Naive thymus-derived CD4-positive, alpha-beta T cell (primary cell): ENCODE results near the gene SPRY4. TPM values are rescaled to one million over a fixed set of nuclear protein-coding genes. Genes with fewer than 3 reads are reported as not detected.
"Not testable (repeated sequence)": the region's sequence is repeated elsewhere in the genome, so short reads cannot be mapped to it uniquely, and the experiment has no call there.

Source experiments
- ATAC-seq: fragments of 150-1000 bp; cut with Tn5 transposase; 2 replicates; pipeline ENCODE4 v1.10.0; 2021; ENCODE audit warnings: mild to moderate bottlenecking, moderate library complexity
- CTCF ChIA-PET: fragments of 350-600 bp; sonication (Branson Sonifier 250); formaldehyde crosslinking; loops from one replicate; lab custom pipeline; 2021; ENCODE audit warnings: antibody characterized with exemption; lab: Charles Lee
- POLR2A ChIA-PET: fragments of 350-600 bp; sonication (Branson Sonifier 250); formaldehyde crosslinking; loops from one replicate; lab custom pipeline; 2021; ENCODE audit warnings: antibody characterized with exemption, inconsistent platforms; lab: Charles Lee
- DNase-seq, 9 donors: peaks; one replicate each; pipeline versions ENCODE4 v3.0.0 to v3.0.0-alpha.2; 2020 to 2022; ENCODE audit warnings: mixed read lengths in 1 of 9
- H3K27ac ChIP-seq: one replicate; pipeline ENCODE4 v1.7.0; 2013; ENCODE audit warnings: mild to moderate bottlenecking, low read depth, low read length, moderate library complexity
- H3K27me3 ChIP-seq, 2 donors: one replicate each; pipeline ENCODE4 v1.7.0; 2013; ENCODE audit warnings: low read length in 2 of 2, mild to moderate bottlenecking in 2 of 2, moderate library complexity in 2 of 2; ENCODE audit not compliant: control insufficient read depth in 2 of 2, insufficient read depth in 2 of 2
- H3K36me3 ChIP-seq, 3 experiments: 1 replicate in 2 of 3; 2 replicates in 1 of 3; pipeline ENCODE4 v1.7.0; 2013; ENCODE audit warnings: low read length in 3 of 3, mild to moderate bottlenecking in 3 of 3, moderate library complexity in 1 of 3; ENCODE audit not compliant: insufficient read depth in 3 of 3, control insufficient read depth in 2 of 3
- H3K4me1 ChIP-seq, 2 donors: one replicate each; pipeline ENCODE4 v1.7.0; 2013; ENCODE audit warnings: low read length in 2 of 2, mild to moderate bottlenecking in 2 of 2, moderate library complexity in 1 of 2; ENCODE audit not compliant: control insufficient read depth in 2 of 2, insufficient read depth in 2 of 2
- H3K4me3 ChIP-seq: 2 replicates; pipeline ENCODE4 v1.7.0; 2013; ENCODE audit warnings: mild to moderate bottlenecking, low read length
- H3K9me3 ChIP-seq, 3 experiments: 1 replicate in 2 of 3; 2 replicates in 1 of 3; pipeline ENCODE4 v1.7.0; 2013; ENCODE audit warnings: low read length in 3 of 3; ENCODE audit not compliant: control insufficient read depth in 2 of 3
- H3K27ac Mint-ChIP-seq, 9 donors: one replicate each; pipeline ENCODE4 v1.8.0; 2020 to 2022; ENCODE audit warnings: mixed read lengths in 9 of 9, mild to moderate bottlenecking in 8 of 9, moderate library complexity in 5 of 9, inconsistent platforms in 2 of 9
- H3K27me3 Mint-ChIP-seq, 5 donors: one replicate each; pipeline ENCODE4 v1.8.0; 2021 to 2022; ENCODE audit warnings: mixed read lengths in 5 of 5, mild to moderate bottlenecking in 1 of 5
- H3K36me3 Mint-ChIP-seq, 5 donors: one replicate each; pipeline ENCODE4 v1.8.0; 2020 to 2022; ENCODE audit warnings: mixed read lengths in 5 of 5, mild to moderate bottlenecking in 3 of 5, inconsistent platforms in 1 of 5
- H3K4me1 Mint-ChIP-seq, 7 donors: one replicate each; pipeline ENCODE4 v1.8.0; 2020 to 2022; ENCODE audit warnings: mixed read lengths in 7 of 7, mild to moderate bottlenecking in 3 of 7, inconsistent platforms in 1 of 7
- H3K4me3 Mint-ChIP-seq, 10 donors: one replicate each; pipeline ENCODE4 v1.8.0; 2020 to 2022; ENCODE audit warnings: mild to moderate bottlenecking in 10 of 10, mixed read lengths in 10 of 10, moderate library complexity in 6 of 10, inconsistent platforms in 2 of 10
- H3K9me3 Mint-ChIP-seq, 11 donors: one replicate each; pipeline ENCODE4 v1.8.0; 2020 to 2022; ENCODE audit warnings: mixed read lengths in 11 of 11, mild to moderate bottlenecking in 4 of 11, inconsistent platforms in 1 of 11, moderate library complexity in 1 of 11
- intact Hi-C, 2 donors: fragments of 100-400 bp; cut with micrococcal nuclease; formaldehyde crosslinking; loops; one replicate each; pipeline ENCODE4 v1.15.1; 2023
- polyA plus RNA-seq, 2 donors: library from polyadenylated mRNA; unstranded; fragments of 300-500 nt; fragmentation: Illumina TruSeq; gene quantifications; one replicate each; pipeline ENCODE4 v1.2.3, GENCODE V29; 2021
- total RNA-seq, 6 experiments: library from RNA in 5 of 6; stranded (reverse) in 5 of 6; gene quantifications; 1 replicate in 5 of 6; 2 replicates in 1 of 6; pipeline ENCODE4 v1.2.3 and lab custom pipeline; 2021 to 2026

Gene SPRY4
- total and polyA plus RNA-seq, 7 experiments from 2014 or later = 0.08 to 0.34 (median 0.11) TPM; not detected in 4

DNA sequence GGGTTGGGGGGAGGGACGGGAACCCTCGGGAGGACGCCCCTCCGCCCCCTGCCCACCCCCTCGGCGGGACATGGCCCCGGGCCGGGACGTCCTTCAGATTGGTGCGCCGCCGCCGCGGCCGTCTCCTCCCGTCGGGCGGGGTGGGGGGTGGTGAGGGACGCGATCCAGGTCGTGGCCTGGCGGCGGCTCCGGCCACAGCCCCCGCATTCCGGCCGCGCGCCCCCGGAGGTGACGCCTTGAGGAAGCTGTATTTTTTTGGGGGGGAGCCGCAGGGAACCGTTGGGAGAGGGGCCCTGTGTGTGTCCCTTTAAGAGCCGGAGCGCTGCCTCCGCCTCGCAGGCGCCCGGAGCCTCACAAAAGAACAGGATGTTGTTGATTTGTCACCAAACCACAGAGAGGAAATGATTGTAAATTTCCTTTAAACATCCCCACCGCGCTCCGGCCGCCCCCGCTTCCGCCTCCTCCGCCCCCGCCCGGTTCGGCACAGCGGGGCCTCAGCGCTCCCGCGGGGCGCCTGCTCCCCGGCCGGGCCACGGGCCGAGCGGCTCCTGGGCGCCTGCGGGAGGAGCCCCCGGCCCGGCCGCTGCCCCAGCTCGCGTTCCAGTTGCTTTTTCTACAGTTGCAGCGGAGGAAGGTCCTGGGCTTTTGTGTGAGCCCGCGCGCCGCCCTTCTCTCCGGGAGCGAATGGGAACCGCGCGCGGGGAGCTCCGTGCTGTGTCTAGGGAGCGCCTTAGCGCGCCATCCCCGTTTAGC is 32.1 kb upstream of the SPRY4 start:
- Mint-ChIP-seq H3K36me3 (no peaks in the 10 kb centered on the region), H3K4me1 (peaks cover 24 to 64% (median 53%) of the 10 kb centered on the region in 7 donors), H3K9me3 (peaks cover 0 to 2% (median 0%) of the 10 kb centered on the region in 11 donors), H3K4me3 (peak overlapping the region; percentile 78 to 88 (median 86)), H3K27ac (peak overlapping the region; percentile 58 to 93 (median 86)), H3K27me3 (peaks cover 0 to 12% (median 0%) of the 10 kb centered on the region in 5 donors)
- Histone ChIP-seq H3K4me3 (peak overlapping the region; percentile 62), H3K27ac (peak overlapping the region; percentile 35), H3K36me3 (no peaks in the 10 kb centered on the region), H3K9me3 (no peaks in the 10 kb centered on the region), H3K4me1 (peaks cover 15 to 35% of the 10 kb centered on the region in 2 donors), H3K27me3 (no peaks in the 10 kb centered on the region)
- CTCF ChIA-PET = interaction anchor here (0.6 to 1.2 kb wide), 2 partner anchors 105 to 414 kb away, joined by 3 read pairs; no protein-coding TSS in a partner anchor
- DNase-seq (peak; percentile 69 to 96 (median 88)), ATAC-seq (peak; percentile 95)
- intact Hi-C loops = loop anchor here (1.0 to 10.0 kb wide), 22 partner anchors 16 to 1830 kb away; partner anchors contain the start of genes RNF14 (in 2 of the 2), SPRY4 (in 2 of the 2), DELE1 (in 1 of the 2) and KCTD16 (in 1 of the 2)
- POLR2A ChIA-PET = interaction anchor here (0.6 to 2.5 kb wide), 3 partner anchors 32 to 86 kb away, joined by 3 to 8 read pairs (median 6); partner anchors contain the start of gene SPRY4

- Histone ChIP-seq H3K27me3 (no peaks in the 10 kb centered on the region), H3K27ac (peak overlapping the region; percentile 34), H3K9me3 (no peaks in the 10 kb centered on the region), H3K4me3 (peak overlapping the region; percentile 62), H3K36me3 (no peaks in the 10 kb centered on the region), H3K4me1 (peaks cover 15 to 35% of the 10 kb centered on the region in 2 donors)
- peaks cover 0 to 12% (median 0%) of the 10 kb centered on the region in 5 donors for H3K27me3 Mint-ChIP-seq
- ATAC-seq = no peak
- DNase-seq = no peak
- H3K4me3 Mint-ChIP-seq = peak overlapping the region; percentile 74 to 88 (median 84)
- ChIA-PET POLR2A (interaction anchor here (0.7 to 2.5 kb wide), 3 partner anchors 31 to 1036 kb away, joined by 3 to 8 read pairs (median 3); partner anchors contain the start of genes SPRY4 and TAF7), CTCF (interaction anchor here (0.6 to 1.2 kb wide), 2 partner anchors 106 to 414 kb away, joined by 3 read pairs; no protein-coding TSS in a partner anchor)
- peaks cover 0 to 2% (median 0%) of the 10 kb centered on the region in 11 donors for H3K9me3 Mint-ChIP-seq
- peaks cover 24 to 64% (median 53%) of the 10 kb centered on the region in 7 donors for H3K4me1 Mint-ChIP-seq
- H3K27ac Mint-ChIP-seq = peak overlapping the region; percentile 61 to 92 (median 83)
- intact Hi-C loops = loop anchor here (2.0 to 10.0 kb wide), 16 partner anchors 16 to 1831 kb away; partner anchors contain the start of genes DELE1 (in 1 of the 2), KCTD16 (in 1 of the 2), NR3C1 (in 1 of the 2) and RNF14 (in 1 of the 2)
- no peaks in the 10 kb centered on the region for H3K36me3 Mint-ChIP-seq
These were observed 31.5 kb upstream of the SPRY4 start for GRCh38 chr5:142356349-142356715.

GRCh38 chr5:142353071-142353472 is 28.3 kb upstream of the SPRY4 start:
- Histone ChIP-seq H3K36me3 (no peaks in the 10 kb centered on the region), H3K27me3 (no peaks in the 10 kb centered on the region), H3K4me3 (no peak overlapping the region), H3K27ac (no peak overlapping the region), H3K4me1 (peaks cover 15 to 20% of the 10 kb centered on the region in 2 donors), H3K9me3 (no peaks in the 10 kb centered on the region)
- H3K4me1 Mint-ChIP-seq = peaks cover 7 to 33% (median 25%) of the 10 kb centered on the region in 7 donors
- H3K27me3 Mint-ChIP-seq = peaks cover 0 to 7% (median 0%) of the 10 kb centered on the region in 5 donors
- ChIA-PET CTCF (interaction anchor here (1.3 kb wide), 1 partner anchor 11 kb away, joined by 3 read pairs; no protein-coding TSS in a partner anchor), POLR2A (interaction anchor here (0.6 to 2.1 kb wide), 4 partner anchors 8 to 229 kb away, joined by 3 to 7 read pairs (median 4); no protein-coding TSS in a partner anchor)
- DNase-seq = no peak
- H3K36me3 Mint-ChIP-seq = no peaks in the 10 kb centered on the region
- ATAC-seq = no peak
- peaks cover 0 to 4% (median 0%) of the 10 kb centered on the region in 11 donors for H3K9me3 Mint-ChIP-seq
- intact Hi-C loops = loop anchor here in 1 of 2 donors (10.0 kb wide), 1 partner anchor 658 kb away; no protein-coding TSS in a partner anchor
- no peak overlapping the region for H3K4me3 Mint-ChIP-seq
- no peak overlapping the region for H3K27ac Mint-ChIP-seq

DNA sequence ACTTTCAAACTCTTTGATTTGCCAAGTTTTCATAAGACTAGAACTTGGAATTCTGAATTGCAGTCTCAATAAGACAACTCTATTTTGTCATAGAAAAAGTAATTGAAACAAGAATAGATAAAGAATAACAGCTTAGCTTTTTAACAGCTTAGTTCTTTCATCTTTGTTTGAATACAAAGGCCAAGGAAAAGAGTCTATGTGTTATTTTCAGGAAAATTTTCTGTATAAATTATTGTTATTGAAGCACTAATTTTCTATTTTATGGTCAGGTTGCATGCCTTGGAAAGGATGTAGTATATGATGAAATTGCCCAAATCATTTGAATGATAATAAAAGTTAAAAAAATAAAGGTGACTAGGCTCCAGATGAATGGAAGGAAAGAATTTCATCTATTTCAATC is 25.2 kb upstream of the SPRY4 start:
- Histone ChIP-seq H3K9me3 (peaks cover 0 to 12% (median 0%) of the 10 kb centered on the region in 3 experiments), H3K27ac (no peak overlapping the region), H3K27me3 (no peaks in the 10 kb centered on the region), H3K36me3 (no peaks in the 10 kb centered on the region), H3K4me1 (no peaks in the 10 kb centered on the region), H3K4me3 (no peak overlapping the region)
- DNase-seq (no peak), ATAC-seq (no peak)
- intact Hi-C loops = loop anchor here in 1 of 2 donors (10.0 kb wide), 1 partner anchor 655 kb away; no protein-coding TSS in a partner anchor
- peaks cover 0 to 23% (median 9%) of the 10 kb centered on the region in 11 donors for H3K9me3 Mint-ChIP-seq
- H3K4me1 Mint-ChIP-seq = peaks cover 5 to 16% (median 9%) of the 10 kb centered on the region in 7 donors
- peaks cover 0 to 10% (median 0%) of the 10 kb centered on the region in 5 donors for H3K27me3 Mint-ChIP-seq
- peaks cover 0 to 4% (median 3%) of the 10 kb centered on the region in 5 donors for H3K36me3 Mint-ChIP-seq
- POLR2A ChIA-PET = no interaction called here
- no peak overlapping the region for H3K4me3 Mint-ChIP-seq
- no peak overlapping the region for H3K27ac Mint-ChIP-seq
- CTCF ChIA-PET = interaction anchor here (0.7 kb wide), 1 partner anchor 23 kb away, joined by 3 read pairs; no protein-coding TSS in a partner anchor

GRCh38 chr5:142346706-142347105 is 21.9 kb upstream of the SPRY4 start:
- H3K27ac Mint-ChIP-seq = no peak overlapping the region
- CTCF ChIA-PET = no interaction called here

GRCh38 chr5:142344915-142345314 is 20.1 kb upstream of the SPRY4 start:
- H3K4me1 Mint-ChIP-seq, intact Hi-C loops, DNase-seq, H3K27ac Mint-ChIP-seq, H3K36me3 ChIP-seq, H3K27me3 ChIP-seq, ATAC-seq, H3K4me1 ChIP-seq, H3K4me3 ChIP-seq, H3K27ac ChIP-seq, H3K4me3 Mint-ChIP-seq, CTCF ChIA-PET: not testable (repeated sequence)
- peaks cover 0 to 17% (median 0%) of the 10 kb centered on the region in 5 donors for H3K27me3 Mint-ChIP-seq
- H3K9me3 Mint-ChIP-seq = peaks cover 4 to 48% (median 25%) of the 10 kb centered on the region in 11 donors
- peaks cover 0 to 22% (median 0%) of the 10 kb centered on the region in 3 experiments for H3K9me3 ChIP-seq
- H3K36me3 Mint-ChIP-seq = peaks cover 3 to 15% (median 14%) of the 10 kb centered on the region in 5 donors
- POLR2A ChIA-PET = interaction anchor here (0.6 to 1.2 kb wide), 3 partner anchors 8 to 50 kb away, joined by 3 to 7 read pairs (median 3); no protein-coding TSS in a partner anchor

More at GRCh38 chr5:142346706-142347105, 21.9 kb upstream of the SPRY4 start:
- Histone ChIP-seq H3K9me3 (peaks cover 0 to 22% (median 0%) of the 10 kb centered on the region in 3 experiments), H3K4me1 (no peaks in the 10 kb centered on the region), H3K27ac (no peak overlapping the region), H3K27me3 (no peaks in the 10 kb centered on the region), H3K4me3 (no peak overlapping the region), H3K36me3 (no peaks in the 10 kb centered on the region)
- no peak for DNase-seq
- H3K36me3 Mint-ChIP-seq = peaks cover 3 to 14% (median 9%) of the 10 kb centered on the region in 5 donors
- H3K9me3 Mint-ChIP-seq = peaks cover 4 to 48% (median 25%) of the 10 kb centered on the region in 11 donors
- POLR2A ChIA-PET = no interaction called here
- ATAC-seq = no peak
- intact Hi-C loops = no loop called here
- H3K4me3 Mint-ChIP-seq = no peak overlapping the region
- H3K27me3 Mint-ChIP-seq = peaks cover 0 to 11% (median 0%) of the 10 kb centered on the region in 5 donors
- peaks cover 0 to 3% (median 0%) of the 10 kb centered on the region in 7 donors for H3K4me1 Mint-ChIP-seq
